Tibial nerve (tissue), 4 donors: ENCODE measurements around the gene SHISAL1. TPM values are rescaled to one million over a fixed set of nuclear protein-coding genes. Genes with fewer than 3 reads are reported as not detected.

ENCODE experiments used
- DNase-seq, 2 donors: peaks; one replicate each; pipeline ENCODE4 v3.0.0-alpha.2; 2019; ENCODE audit warnings: low spot score in 2 of 2
- H3K27ac ChIP-seq, 4 donors: fragments of 200-600 bp; sonication (generic) in 3 of 4; one replicate each; pipeline ENCODE4 v1.5.1; 2017 to 2019; ENCODE audit warnings: mild to moderate bottlenecking in 1 of 4
- H3K27me3 ChIP-seq, 2 donors: fragments of 200-600 bp; sonication (generic) in 1 of 2; one replicate each; pipeline versions ENCODE4 v1.5.1 to v1.6.0; 2017 to 2019
- H3K36me3 ChIP-seq, 3 donors: fragments of 200-600 bp; sonication (generic); one replicate each; pipeline ENCODE4 v1.5.1; 2018 to 2019
- H3K4me1 ChIP-seq, 4 donors: fragments of 200-600 bp; sonication (generic) in 3 of 4; one replicate each; pipeline ENCODE4 v1.5.1; 2017 to 2019
- H3K4me3 ChIP-seq, 4 donors: fragments of 200-600 bp; sonication (generic) in 3 of 4; one replicate each; pipeline ENCODE4 v1.5.1; 2017 to 2019; ENCODE audit warnings: mild to moderate bottlenecking in 1 of 4, moderate library complexity in 1 of 4
- H3K9me3 ChIP-seq, 4 donors: fragments of 200-600 bp; sonication (generic) in 3 of 4; one replicate each; pipeline ENCODE4 v1.5.1; 2017 to 2019
- EP300 ChIP-seq, 2 donors: sonication (generic); formaldehyde crosslinking; IDR thresholded peaks; one replicate each; pipeline ENCODE4 v1.6.1; 2017; ENCODE audit warnings: antibody characterized with exemption in 2 of 2, mild to moderate bottlenecking in 1 of 2
- POLR2A ChIP-seq, 2 donors: fragments of 450-650 bp; IDR thresholded peaks; one replicate each; pipeline ENCODE4 v1.6.1; 2017; ENCODE audit warnings: antibody characterized with exemption in 2 of 2, mild to moderate bottlenecking in 2 of 2, moderate library complexity in 2 of 2
- WGBS, 2 donors: methylation state at CpG; one replicate each; pipeline ENCODE4 v1.1.5; 2018; 5-methylcytosine and 5-hydroxymethylcytosine counted together
- total RNA-seq, 4 donors: library from RNA; depleted of rRNA; stranded (reverse); fragments of >200 nt; gene quantifications; one replicate each; pipeline ENCODE4 v1.1.0, GENCODE V29; 2016
- TF ChIP-seq, protein P1 (sequence below), 5 experiments: fragments of 200-600 bp in 3 of 5; fragments of 450-650 bp in 2 of 5; sonication (generic) in 3 of 5; IDR thresholded peaks; one replicate each; pipeline ENCODE4 v1.5.1; 2016 to 2019; ENCODE audit warnings: antibody characterized with exemption in 5 of 5, mild to moderate bottlenecking in 3 of 5, moderate library complexity in 2 of 5

SHISAL1 gene
- total RNA-seq, 4 donors from 2014 or later, result 0.22 to 1.0 (median 0.59) TPM

DNA sequence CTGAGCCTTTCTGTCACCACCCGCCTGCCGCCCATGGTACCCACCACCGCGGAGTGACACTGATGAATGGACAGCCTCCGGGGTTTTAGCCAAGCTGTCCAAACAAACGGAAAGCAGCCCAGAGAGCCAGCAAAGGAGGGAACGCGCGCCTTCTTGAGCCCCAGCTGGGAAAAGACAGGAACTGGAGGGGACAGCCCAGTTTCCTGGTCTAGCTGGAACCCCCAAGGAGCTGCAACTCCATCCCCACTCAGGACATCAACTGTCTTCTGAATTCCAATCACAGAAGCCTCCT is 33.7 kb downstream of the SHISAL1 start:
- Histone ChIP-seq H3K4me3 (no peak overlapping the region), H3K27ac (no peak overlapping the region), H3K36me3 (no peaks in the 10 kb centered on the region), H3K9me3 (no peaks in the 10 kb centered on the region), H3K27me3 (no peaks in the 10 kb centered on the region), H3K4me1 (no peaks in the 10 kb centered on the region)
- no peak for DNase-seq
- WGBS, 2 donors, result 37 to 43% methylated on average over 9 of the region's 9 CpGs
- TF ChIP-seq, protein P1, sequence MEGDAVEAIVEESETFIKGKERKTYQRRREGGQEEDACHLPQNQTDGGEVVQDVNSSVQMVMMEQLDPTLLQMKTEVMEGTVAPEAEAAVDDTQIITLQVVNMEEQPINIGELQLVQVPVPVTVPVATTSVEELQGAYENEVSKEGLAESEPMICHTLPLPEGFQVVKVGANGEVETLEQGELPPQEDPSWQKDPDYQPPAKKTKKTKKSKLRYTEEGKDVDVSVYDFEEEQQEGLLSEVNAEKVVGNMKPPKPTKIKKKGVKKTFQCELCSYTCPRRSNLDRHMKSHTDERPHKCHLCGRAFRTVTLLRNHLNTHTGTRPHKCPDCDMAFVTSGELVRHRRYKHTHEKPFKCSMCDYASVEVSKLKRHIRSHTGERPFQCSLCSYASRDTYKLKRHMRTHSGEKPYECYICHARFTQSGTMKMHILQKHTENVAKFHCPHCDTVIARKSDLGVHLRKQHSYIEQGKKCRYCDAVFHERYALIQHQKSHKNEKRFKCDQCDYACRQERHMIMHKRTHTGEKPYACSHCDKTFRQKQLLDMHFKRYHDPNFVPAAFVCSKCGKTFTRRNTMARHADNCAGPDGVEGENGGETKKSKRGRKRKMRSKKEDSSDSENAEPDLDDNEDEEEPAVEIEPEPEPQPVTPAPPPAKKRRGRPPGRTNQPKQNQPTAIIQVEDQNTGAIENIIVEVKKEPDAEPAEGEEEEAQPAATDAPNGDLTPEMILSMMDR (IDR thresholded peaks at IDR 0.05), result no peak
- TF ChIP-seq EP300 (IDR thresholded peaks at IDR 0.05), result no peak

DNA sequence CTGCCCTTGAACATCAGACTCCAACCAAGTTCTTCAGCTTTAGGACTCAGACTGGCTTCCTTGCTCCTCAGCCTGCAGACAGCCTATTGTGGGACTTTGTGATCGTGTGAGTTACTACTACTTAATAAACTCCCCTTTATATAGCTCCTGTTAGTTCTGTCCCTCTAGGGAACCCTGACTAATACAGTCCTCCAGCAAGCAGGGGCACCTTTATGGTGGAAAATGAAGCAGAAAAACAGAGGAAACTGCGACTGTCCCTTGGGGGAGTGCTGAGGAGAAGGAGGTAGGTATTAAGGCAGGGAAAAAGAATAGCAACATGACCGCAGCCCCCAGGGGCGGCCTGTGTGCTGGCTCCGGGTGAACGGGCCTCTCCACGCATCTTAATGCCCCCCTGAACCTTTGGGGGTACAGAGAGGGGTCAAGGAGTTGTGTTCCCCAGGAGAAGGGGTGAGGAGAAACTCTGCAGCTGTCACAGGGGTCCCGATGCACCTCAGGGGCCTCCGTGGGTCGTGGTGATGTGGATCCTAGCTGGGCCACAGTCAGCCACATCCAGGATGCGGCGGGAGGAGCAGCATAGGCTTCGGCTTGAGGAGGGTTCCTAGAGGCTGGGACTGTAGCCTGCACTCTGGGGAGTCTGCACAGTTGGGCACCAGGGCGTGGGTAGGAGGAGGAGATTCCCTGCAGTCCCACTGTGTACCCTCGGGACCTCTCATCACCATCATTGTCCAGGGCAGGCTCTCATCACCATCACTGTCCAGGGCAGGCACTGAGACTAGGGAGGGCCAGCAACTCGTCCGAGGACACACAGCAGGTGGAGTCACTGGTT is 34.3 kb downstream of the SHISAL1 start:
- no peak overlapping the region for H3K4me3 ChIP-seq
- no peaks in the 10 kb centered on the region for H3K9me3 ChIP-seq
- no peaks in the 10 kb centered on the region for H3K27me3 ChIP-seq
- TF ChIP-seq, protein P1 (IDR thresholded peaks at IDR 0.05), result no peak
- TF ChIP-seq EP300 (IDR thresholded peaks at IDR 0.05) (no peak), POLR2A (IDR thresholded peaks at IDR 0.05) (no peak)
- no peaks in the 10 kb centered on the region for H3K36me3 ChIP-seq
- DNase-seq, result no peak
- no peak overlapping the region for H3K27ac ChIP-seq
- no peaks in the 10 kb centered on the region for H3K4me1 ChIP-seq
- 74 to 76% methylated on average over 17 of the region's 17 CpGs for WGBS, 2 donors

DNA sequence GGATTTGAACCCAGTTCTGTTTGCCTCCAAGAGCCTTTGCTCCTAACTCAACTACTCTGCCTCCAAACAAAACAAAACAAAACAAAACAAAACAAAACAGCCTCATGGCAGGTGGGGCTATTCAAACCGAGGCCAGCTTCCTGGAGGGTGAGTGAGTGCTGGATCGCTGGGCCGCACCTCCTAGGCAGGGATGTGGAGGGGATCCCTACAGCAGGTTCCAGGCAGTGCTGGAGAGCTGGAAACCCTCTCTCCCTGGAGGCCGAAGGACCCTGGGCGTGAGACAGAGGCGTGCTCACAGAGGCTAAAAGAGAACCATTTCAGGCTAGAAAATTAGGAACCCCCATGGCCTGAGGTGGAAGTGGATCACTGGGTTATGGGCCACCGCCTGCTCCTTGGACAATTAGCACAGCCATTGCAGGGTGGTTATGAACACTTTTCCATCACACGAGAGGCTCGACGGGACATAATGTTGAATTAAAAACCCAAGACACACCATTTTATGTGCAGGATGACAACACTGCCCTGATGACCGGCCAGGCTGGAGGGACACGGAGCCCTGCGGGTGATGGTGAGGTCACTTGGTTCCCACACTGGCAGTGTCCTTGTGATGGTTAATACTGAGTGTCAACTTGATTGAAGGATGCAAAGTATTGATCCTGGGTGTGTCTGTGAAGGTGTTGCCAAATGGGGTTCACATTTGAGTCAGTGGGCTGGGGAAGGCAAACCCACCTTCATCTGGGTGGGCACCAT is 35.2 kb downstream of the SHISAL1 start:
- Histone ChIP-seq H3K4me1 (no peaks in the 10 kb centered on the region), H3K9me3 (no peaks in the 10 kb centered on the region), H3K4me3 (no peak overlapping the region), H3K27me3 (no peaks in the 10 kb centered on the region), H3K27ac (no peak overlapping the region), H3K36me3 (no peaks in the 10 kb centered on the region)
- 82% methylated on average over 13 of the region's 13 CpGs for WGBS, 2 donors
- no peak for DNase-seq
- TF ChIP-seq EP300 (IDR thresholded peaks at IDR 0.05), result no peak
- TF ChIP-seq, protein P1 (IDR thresholded peaks at IDR 0.05), result no peak
- no peak for TF ChIP-seq POLR2A (IDR thresholded peaks at IDR 0.05)

DNA sequence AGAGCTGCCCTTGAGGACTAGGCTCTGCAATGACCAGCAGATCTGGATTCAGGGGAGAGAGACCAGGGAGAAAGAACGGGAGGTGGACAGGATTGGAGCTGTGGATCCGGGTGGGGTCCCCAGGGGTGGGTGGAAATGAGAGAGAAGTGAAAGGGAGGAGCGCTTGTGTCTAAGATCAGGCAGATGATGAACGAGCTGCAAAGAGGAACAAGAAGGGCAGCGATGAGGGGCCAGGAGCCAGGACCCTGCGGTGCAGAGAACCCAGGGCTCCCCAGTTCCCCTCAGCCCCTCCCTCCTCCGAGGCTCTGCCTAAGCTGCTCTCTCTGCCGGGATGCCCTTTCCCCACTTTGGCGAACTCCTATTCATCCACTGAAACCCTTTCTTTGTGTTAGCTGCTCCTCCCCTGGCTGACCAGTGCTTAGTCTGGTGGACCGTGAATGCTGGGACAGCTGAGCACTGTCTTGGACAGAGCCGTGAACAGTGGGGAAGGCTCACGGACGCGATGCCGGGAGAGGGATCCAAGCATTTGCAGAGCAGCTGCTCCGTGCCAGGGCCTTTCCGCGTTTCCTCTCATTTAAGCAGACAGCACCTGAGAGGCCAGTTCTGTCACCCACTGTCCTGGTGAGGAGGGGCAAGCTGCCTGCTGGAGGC is 35.9 kb downstream of the SHISAL1 start:
- H3K4me3 ChIP-seq, result no peak overlapping the region
- TF ChIP-seq, protein P1 (IDR thresholded peaks at IDR 0.05), result no peak
- no peak for TF ChIP-seq EP300 (IDR thresholded peaks at IDR 0.05)
- no peak for TF ChIP-seq POLR2A (IDR thresholded peaks at IDR 0.05)
- DNase-seq, result no peak

DNA sequence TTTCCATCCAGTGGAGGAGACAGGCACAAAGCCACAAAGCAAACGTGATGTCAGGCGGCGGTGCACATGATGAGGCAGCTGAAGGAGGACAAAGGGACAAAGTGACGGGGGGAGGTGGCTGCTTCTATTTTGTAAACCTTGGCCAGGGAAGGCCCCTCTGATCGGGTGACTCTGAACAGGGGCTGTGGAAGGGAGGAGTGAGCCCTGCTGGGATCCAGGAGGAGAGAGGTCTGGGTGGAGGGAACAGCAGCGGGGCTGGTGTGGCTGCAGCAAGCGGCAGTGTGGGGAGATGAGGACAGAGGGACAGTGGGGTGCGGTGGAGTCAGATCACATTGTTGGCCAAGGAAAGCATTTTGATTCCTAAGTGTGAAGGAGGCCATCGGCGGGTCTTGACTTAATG is 36.7 kb downstream of the SHISAL1 start:
- Histone ChIP-seq H3K4me3 (no peak overlapping the region), H3K27ac (no peak overlapping the region), H3K36me3 (no peaks in the 10 kb centered on the region), H3K4me1 (no peaks in the 10 kb centered on the region), H3K9me3 (no peaks in the 10 kb centered on the region), H3K27me3 (no peaks in the 10 kb centered on the region)
- WGBS, 2 donors, result 73 to 78% methylated on average over 10 of the region's 10 CpGs
- TF ChIP-seq, protein P1 (IDR thresholded peaks at IDR 0.05), result no peak
- no peak for TF ChIP-seq EP300 (IDR thresholded peaks at IDR 0.05)
- TF ChIP-seq POLR2A (IDR thresholded peaks at IDR 0.05), result no peak
- DNase-seq, result no peak

More for the DNA sequence above, 35.9 kb downstream of the SHISAL1 start:
- no peaks in the 10 kb centered on the region for H3K27me3 ChIP-seq
- H3K9me3 ChIP-seq, result no peaks in the 10 kb centered on the region
- H3K27ac ChIP-seq, result no peak overlapping the region
- WGBS, 2 donors, result 82 to 87% methylated on average over 18 of the region's 18 CpGs
- H3K4me1 ChIP-seq, result no peaks in the 10 kb centered on the region
- H3K36me3 ChIP-seq, result no peaks in the 10 kb centered on the region
